CD4-positive, alpha-beta T cell treated with Interleukin-6 at 100 ng/mL for 8 hours (primary cell): Measurements from ENCODE around the gene NUDT4.
"Not testable (repeated sequence)": the region's sequence is repeated elsewhere in the genome, so short reads cannot be mapped to it uniquely, and the experiment has no call there.

Experiments
- DNase-seq: peaks from one replicate; pipeline ENCODE4 v3.0.0-alpha.2; 2020; ENCODE audit warnings: mixed read lengths, low spot score

The NUDT4 gene

DNA sequence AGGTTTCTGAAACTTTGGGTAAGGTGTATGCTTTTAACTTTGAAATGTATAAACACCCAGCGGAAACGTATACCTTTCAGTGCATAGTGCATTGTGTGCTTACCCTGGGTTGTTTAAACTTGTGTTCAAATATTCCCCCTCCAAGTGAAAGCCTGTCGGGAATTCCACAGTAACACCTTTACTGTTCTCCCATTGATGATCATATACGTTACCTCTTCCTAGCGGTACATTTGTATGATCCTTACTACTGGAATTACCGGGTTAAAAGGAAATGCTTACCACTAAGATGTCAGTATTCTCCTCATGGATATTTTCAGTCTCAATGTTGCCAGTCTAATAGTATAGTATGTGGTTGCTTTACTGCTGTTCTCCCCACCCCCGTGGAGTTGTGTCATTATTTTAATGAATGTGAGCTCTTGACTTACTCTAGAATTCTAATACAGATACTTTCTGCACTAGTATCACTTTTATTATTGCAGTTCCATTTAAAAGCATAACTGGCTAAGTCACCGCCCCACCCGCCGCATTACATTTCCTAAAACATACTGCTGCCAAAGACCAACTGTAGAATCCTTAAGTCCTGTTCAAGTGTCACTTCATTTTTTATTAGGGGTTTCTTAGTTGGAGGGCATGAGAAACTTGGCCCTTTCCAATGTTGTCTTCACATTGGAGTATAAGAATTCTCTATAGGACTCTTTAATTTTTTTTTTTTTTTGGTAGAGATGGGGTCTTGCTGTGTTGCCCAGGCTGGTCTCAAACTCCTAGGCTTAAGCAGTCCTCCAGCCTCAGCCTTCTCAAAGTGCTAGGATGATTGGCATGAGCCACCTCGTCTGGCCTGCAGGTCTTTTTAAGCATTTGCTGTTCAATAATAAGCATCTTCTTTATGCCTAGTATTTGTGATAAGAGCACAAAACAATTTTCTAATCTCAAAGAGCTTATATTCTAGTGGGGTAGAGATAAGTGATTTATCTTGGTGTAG, 24.9 kb downstream of the NUDT4 start:
- no peak for DNase-seq

DNA sequence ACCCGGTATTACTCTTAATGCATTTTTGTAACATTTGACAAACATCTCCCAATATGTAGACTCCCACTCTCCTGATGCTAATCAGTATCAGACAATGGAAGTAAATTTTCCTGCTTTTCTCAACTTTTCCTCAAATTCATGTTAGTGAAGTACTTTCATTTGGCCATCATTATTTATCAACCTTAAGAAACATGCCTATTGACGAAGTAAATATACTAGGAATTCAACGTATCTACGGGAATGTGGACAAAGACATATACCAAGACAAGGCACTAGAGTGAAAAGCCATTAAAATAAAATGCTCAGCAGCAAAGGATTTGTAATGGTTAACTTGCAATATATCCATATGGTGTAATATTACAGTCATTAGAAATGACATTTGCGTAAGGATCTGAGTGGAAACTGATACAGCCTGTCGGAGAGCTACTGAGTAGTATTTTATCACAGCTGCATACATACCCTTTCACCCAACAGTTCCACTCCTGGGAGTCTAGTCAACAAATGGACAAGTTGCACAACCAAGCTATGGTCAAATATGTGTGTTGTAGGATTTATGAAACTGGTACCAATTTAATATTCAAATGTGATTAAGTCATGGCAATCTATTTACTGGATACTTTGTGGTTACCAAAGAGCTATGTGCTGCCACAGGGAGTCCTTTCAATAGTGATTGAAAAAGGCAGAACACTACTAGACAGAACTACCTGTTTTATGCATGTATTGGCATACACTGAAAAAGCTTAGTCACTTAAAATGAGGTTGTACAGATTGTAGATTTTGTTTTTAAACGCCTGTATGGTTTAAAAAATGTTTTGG, 26.5 kb downstream of the NUDT4 start:
- DNase-seq, result no peak

DNA sequence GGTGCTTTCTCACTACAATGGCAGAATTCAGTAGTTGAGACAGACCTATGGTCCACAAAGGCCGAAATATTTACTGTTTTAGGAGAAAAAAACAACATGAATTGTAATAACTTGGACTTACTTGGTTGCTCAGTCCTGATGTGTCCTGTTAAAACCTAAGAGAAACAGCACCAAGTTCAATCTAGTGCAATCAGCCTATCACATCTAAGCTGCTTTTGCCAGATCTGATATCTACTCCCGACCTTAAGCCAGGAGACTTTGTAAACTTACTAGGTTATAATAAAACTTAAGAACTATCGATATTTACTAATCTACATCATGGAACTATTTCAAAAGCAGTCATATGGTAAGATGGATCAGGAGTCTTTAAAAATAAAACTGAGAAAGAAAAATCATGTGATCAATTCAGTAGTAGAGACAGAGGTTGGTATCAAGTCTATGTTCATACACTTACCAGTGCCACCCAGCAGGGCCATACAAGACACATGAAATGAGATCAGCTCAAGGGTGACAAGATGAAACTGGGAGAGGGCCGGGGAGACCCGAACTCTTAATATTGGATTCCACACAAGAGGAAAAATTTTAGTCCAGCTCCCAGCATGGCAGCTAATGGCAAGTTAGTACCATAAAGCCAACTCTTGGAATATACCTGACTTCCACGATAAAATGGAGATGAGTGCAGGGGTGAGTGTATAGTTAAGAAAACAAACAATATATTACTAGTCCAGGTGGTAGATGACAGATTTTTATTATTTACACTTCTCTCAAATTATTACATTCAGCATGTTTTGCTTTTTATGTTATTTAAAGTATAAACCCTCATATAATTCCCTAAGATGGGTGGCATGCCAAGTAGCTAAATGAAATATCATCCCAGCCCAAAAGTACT, 27.5 kb downstream of the NUDT4 start:
- no peak for DNase-seq

DNA sequence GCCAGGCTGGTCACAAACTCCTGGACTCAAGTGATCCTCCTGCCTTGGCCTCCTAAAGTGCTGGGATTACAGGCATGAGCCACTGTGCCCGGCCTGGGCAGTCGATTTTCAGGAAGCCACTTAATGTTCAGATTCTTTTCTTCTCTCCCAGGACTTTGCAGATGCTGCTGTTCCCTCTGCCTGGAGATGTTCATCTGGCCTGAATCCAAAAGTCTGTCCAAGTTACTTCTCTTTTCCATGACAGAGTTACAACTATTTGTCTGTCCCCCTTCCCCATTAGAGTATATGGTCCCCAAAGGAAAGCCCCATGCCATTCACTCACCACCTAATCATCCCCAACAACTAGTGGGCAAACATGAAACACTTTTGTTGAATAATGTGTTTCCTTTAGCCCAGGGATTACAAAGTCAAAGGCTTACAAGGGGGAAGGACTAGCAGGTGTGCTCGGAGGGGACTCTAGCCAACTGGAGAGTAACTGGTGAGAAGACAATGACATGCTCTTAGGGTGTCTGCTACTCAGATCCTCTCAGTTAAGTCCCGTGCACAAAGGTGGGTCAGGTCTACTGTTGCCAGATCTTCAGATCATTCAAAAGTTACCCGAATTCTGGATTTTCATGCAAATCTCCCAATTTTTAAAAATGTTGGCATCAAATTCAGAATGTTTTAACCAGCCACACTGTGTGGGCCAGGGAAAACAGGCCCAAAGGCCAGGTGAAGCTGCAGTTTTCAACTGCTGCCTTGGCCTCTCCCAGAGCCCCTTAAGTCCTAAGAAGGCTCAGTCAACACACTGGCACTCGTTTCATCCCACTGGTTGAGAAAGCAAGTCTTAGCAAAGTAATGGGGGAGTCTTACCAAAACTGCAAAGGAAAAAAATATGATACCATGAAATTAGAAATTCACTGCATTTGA, 29.6 kb downstream of the NUDT4 start:
- no peak for DNase-seq

GRCh38 chr12:93407963-93408283, 30.2 kb downstream of the NUDT4 start:
- no peak for DNase-seq

DNA sequence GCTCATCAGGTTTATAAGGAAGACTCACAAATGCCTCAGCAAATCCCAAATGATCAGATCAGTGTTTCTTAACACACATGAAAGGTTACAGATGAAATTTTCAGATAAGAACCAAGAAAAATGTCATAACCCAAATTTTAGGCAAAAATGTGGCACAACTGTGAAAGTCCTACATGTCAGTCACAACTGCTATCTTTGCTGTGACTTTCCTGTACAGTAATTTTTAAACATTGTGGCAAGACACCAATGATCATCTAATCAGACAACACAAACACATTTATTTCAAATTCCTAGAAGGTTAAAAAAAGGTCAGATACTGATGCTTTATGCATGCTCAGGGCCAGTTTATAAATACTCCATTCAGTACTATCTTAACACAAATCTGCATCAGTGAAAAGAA, 31.1 kb downstream of the NUDT4 start:
- no peak for DNase-seq

- DNase-seq, result not testable (repeated sequence)
Measured at GRCh38 chr12:93409343-93410187, 31.8 kb downstream of the NUDT4 start.

GRCh38 chr12:93411060-93411459, 33.3 kb downstream of the NUDT4 start:
- not testable (repeated sequence) for DNase-seq

DNA sequence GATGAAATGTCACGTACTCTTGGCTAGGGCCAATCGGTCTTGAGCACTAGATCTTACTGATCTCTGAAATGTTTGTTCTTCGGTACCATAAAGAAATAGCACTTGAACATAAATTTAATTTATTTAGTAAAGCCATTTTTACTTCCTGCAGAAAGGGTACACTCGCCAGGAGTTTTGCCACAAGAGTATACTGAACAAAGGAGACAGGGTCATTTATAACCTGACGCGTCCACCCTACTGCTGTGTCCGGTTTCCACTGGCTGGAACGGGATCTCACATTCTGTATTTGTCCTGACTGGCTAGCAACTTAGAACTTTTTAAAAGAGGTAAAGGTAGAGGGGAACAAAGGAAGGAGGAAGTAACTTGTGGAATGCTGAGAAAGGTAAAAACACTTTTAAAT, 34.7 kb downstream of the NUDT4 start:
- not testable (repeated sequence) for DNase-seq

DNA sequence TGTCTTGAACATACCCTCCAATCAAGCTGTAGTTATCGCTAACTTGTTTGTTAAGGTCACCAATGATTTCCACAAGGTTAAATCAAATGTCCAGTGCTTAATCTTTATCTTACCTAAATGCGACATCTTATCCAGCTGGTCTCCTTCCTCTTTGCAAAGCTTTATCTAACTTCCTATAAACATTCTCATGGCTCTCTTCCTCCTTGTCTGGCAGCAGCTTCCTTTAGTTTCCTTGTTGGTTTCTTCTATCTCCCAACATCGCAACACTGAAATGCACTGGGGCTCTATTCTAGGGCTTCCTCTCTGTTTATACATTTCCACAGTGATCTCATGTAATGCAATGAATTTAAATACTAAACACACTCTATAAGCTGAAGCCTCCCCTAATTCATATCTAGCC, 35.3 kb downstream of the NUDT4 start:
- no peak for DNase-seq

DNA sequence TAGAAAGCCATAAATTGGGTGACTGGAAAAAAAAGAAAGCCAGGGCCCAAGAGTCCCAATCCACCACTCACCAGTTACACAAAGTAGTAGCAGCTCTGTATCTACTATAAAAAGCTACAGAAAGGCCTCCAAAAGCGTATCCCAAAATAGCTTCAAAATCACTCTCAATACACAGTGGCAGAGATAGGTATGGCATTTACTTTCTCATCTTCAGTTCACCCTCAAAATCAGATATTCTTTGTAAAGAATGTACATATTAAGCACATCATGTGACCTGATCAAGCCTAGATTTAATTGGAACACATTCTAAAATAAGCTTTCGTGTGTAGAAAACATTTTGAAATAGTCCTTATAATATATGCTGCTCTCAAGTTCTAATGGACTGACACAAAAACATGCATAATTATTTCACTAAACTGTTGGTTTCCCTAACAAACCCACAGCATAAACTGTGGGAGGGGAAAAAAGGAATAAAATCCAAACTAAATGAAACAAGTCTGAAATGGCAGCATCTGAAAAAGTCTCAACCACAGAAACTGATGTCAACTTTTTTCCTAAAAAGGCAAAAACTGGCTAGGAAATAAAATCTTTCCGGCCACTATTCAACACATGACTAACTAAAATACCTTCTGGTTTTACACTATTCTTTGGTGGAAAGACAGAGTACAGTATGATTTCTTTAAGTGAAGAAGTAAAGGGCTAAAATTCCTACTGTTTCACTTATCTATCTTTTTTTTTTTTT, 38.2 kb downstream of the NUDT4 start:
- no peak for DNase-seq

GRCh38 chr12:93417967-93418480, 40.3 kb downstream of the NUDT4 start:
- DNase-seq, result no peak

DNA sequence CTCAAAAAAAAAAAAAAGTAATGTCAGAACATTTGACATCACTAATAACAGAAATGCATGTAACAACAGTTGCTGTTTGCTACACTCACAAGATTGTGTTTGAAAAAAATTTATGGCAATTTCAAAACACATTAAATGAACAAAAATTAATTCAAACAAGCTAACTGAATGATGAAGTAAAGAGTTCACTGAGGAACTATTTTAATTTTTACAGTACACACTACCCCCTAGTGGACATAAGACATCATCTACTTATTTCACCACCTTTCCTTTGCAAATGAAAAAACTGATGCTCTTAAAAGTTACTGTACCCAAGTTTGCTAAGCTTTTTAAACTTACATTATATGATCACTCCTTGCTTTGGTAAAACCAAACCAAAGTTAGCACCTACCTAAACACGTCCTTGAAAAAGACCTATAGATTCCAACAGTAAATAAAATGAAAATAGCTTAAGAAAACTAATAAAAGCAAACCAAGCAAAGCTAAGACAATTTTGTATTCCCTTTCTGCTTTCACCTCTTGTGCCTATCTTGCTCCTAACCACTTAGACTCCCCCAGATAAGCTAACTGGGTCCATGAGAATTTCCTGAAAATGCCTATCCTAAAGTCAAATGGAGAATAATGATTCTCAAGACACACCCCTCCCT, 41.8 kb downstream of the NUDT4 start:
- DNase-seq, result peak; percentile 43

DNA sequence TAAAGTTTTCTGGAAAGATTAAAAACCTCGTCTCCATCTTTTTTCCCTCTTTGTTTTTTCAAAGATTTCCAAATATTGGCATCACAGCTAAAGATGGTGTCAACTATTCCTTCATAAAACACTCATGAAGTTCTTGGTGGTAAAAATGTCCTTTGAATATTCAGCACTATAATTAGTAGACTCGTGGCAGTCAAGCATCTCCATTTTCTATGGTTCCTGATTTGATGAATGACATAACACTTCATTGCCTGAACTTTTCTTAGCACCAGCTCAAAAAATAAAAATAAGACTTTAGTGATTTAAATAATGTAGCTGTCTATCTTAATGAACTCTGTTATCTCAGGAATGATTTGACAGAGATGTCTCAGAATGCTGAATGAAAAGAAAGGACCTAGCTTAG, 44.3 kb downstream of the NUDT4 start:
- DNase-seq, result no peak

GRCh38 chr12:93425736-93426411, 48.1 kb downstream of the NUDT4 start:
- no peak for DNase-seq

DNA sequence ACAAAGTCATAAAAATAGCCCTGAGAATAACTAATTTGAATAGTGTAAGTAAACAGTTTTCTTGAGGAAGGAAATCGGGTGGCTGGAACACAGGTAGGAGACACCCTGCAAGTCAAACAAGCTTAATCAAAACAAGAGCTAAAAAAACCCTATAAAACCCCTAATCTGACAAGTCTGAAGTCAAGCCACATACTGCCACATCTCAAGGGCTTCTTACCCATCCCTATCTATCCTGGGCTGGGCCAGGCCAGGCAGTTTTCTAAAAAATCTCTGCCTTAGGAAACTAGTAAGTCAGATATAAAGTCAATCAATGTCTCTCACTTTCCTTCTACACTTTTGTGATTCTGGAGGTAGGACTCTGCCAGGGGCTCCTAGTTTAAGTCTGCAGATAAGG, 48.7 kb downstream of the NUDT4 start:
- DNase-seq, result no peak

DNA sequence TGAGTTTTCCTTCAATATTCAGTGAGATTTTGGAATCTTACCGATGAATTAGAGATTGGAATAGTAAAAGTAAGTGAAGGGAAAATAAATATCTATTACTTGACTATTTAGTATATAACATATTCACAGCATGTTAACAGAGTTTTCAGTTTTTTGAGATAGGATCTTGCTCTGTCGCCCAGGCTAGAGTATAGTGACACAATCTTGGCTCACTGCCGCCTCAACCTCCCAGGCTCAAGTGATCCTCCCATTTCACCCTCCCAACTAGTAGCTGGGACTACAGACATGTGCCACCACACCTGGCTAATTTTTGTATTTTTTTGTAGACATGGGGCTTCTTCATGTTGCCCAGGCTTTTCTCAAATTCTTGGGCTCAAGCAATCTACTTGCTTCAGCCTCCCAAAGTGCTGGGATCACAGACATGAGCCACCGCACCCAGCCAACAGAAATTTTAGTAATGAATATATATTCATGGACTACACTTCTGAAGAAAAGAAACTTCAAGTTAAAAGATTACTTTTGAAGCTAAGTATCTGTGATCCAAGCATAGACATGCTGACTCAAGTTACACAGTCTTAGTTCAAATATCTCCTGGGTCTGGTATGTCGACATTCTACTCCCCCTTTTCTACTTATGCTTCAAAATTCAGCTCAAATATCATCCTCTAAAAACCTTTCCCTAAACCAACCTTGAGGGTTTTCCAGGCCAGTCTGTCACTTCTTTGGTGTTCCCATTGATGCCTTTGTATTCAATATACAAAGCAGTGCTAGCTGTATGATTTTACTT, 50.2 kb downstream of the NUDT4 start:
- no peak for DNase-seq
